Activated effector memory CD4-positive, alpha-beta T cell treated with anti-CD3 and anti-CD28 coated beads, Interleukin-2, amount 50 U/mL, for 16 hours (primary cell): ENCODE results near the gene NECAB2.

Experiments
- DNase-seq: peaks from one replicate; pipeline ENCODE4 v3.0.0-alpha.2; 2020

Gene NECAB2

DNA sequence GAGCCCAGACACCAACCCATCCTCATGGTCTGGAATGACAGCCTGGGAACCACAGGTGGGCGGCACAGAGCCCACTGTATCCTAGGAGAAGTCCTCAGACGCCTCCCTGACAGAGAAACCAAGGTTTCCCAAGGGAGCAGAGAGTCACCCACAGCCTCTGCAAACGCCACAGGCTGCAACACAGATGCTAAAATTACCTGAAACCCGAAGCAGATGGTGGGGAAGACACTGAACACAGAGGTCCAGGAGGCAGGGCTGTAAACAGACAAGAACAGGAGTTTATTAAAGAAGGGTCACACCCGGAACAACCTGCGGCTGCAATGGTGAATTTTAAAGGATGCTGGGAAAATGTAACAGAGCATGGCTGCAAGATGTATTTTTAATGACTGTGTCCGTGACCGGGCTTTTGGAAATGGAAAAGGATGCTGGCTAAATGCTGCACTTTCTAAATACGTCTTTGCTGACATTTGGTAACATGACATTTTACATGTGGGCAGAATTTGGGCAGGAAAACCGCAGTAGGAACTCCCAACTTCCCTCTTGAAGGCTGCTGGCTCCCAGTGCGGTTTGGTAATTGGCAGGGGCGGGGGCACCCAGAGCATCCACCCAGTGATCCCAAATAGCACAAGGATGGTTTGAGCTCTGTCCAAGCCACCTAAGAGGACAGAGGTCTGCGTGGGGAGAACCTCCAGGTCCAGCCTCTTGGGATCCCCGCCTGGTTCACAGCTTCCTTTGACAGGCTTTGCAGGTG, 61.4 kb downstream of the NECAB2 start:
- no peak for DNase-seq

DNA sequence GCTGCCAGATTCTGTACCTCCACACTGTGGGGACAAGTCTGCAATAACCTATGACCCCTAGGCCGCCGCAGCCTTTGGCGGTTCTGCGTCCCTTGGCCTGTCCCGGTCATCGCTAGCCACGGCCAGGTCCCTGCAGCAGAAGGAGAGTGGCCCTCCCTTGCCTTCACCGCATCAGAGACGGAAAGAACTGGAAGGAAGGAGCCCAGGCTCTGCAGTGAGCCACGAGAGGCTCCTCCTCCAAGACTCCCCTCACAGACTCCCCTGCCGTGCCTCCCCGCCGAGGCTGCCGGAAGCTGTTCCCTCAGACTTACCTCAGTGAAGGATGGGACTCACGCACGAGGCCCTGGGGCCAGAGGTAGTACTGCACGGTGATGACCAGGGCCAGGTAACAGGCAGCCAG, 63.5 kb downstream of the NECAB2 start:
- DNase-seq: no peak

DNA sequence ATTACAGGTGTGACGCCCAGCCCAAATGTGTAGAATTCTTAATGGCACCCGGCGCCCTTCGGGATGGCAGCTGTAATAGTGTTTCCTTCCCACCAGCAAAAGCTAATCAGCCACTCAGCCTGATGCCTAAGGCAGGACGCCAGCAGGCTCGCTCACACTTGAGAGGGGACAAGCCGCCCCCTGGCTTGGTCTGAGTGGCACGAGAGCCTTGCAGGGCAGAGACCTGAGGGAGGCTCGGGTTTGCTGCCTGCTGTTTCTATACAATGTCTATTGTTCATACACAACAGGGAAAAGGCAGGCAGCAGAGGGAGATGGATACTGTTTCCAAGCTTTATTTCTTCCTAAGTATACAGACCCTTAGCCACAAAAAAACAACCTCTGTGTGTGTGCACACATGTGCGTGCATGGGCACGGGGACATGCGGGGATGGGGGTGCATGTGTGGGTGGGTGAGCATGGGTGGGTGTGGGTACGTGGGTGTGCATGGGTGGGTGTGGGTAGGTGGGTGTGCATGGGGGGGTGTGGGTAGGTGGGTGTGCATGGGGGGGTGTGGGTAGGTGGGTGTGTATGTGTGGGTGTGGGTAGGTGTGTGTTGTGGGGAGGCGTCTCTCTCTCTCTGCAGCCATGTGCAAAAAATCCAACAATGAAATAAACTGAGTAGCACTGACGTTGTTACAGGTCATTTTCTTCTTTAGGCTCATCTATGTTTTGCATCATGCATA, 64.6 kb downstream of the NECAB2 start:
- DNase-seq: no peak

DNA sequence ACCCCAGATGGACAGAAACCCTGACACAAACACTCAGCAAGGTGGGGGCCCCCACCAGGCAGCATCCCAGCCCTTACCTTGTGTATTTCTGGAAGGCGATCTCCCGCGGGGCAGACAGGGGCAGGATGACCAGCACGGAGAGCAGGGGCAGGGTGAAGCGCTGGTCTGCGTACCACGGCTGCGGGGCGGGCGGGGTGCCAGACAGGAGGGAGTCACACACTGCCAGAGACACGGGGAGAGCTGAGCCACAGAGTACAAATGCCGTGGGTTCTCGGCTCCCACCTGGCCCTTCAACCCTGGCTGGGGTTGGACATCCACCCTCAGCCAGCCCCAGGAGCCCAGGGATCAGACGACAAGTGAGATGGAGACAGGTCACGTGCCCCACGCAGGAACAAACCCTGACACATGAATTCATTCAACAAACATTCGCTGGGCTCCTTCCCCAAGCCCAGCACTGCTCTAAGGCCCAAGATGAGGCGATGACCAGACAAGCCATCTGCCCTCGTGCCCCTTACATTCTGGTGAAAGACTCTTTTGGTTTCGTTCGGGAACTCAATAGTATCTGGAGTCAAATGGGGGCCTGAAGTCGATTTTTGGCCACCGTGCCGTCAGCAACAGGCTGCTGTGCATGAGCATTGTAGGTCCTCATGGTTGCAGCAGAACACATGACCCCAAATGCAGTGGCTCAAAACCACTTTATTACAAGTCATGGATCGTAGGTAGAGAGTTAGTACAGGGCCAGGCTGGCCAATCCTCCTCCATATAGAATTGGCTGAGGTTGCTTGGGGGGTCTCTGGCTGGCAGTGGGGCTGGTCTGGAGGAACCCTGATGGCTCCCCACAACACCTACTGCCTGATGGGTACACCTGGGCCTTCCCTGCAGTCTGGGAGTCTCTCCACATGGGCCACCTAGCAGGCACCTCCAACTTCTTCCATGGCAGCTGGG, 65.5 kb downstream of the NECAB2 start:
- no peak for DNase-seq

DNA sequence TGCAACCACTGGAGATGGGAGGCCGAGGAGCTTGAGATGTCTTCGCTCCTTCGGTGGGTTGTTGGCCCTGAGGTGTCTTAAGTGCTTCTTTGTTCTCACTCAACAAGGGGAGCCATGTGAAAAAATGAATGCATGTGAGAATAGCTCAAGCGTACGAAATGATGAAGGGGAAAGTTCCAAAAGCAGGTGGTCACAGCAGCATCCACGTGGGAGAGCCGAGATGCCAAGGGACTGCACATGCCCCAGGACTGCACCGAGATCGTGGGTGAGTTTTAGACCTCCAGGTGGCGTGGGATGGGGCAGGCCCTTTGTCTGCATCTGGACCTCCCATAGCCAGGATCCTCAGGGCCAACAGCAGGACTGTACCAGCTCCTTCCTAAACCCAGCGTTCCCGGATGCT, 66.5 kb downstream of the NECAB2 start:
- no peak for DNase-seq

DNA sequence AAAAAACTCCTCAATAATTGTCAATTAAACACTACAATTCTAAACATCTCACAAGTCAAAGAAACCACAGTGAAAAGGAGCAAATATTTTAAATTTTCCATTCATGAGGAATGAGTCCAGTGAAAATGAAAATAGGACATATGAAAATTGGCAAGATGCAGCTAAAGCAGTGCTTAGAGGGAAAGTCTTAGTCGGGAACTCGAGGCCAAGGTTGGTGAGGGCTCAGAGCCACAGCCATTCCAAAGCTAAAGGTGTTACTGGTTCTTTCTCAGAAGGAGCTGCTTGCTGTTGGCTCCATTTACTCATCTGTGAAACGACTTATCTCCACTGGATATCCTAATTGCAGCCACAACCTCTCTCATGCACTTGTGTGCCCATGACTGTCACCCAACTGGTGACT, 68.1 kb downstream of the NECAB2 start:
- no peak for DNase-seq

DNA sequence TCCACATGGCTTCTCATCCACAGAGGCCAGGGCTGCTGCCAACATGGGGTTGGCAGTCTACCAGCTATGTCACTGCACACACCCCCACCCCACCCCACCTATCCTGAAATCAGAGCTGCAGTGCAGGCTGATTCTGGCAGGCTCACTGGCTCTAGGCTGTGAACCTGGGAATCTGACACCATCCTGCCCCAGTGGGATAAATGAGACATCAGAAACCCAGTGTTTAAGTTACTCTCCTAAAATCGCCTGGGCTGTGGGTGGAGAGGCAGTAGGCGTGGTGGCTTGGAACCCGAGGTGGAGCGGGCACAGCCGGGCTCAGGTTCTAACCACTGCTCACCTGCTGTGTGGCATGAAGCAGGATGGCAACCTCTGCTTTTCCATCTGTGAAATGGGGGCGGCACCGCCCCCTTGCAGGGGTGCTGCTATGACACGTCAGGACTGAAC, 69.0 kb downstream of the NECAB2 start:
- DNase-seq: no peak

DNA sequence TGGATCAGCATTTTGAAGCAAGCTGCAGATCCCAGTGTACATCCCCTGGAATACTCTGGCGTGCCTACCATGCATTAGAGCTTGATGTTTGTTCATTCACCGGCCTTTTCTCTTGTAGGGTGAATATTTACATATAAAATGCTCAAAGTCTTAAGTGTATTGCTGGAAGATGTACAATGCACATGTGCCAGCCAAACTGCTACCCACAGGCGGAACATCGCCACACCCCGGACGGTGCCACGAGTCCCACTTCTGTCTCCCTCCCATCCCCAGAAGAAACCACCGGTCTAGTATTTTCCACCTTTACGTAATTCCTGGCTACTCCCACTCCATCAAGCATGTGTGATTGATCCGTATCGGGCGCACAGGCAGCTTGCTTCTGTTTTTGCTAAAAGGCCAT, 70.4 kb downstream of the NECAB2 start:
- no peak for DNase-seq

DNA sequence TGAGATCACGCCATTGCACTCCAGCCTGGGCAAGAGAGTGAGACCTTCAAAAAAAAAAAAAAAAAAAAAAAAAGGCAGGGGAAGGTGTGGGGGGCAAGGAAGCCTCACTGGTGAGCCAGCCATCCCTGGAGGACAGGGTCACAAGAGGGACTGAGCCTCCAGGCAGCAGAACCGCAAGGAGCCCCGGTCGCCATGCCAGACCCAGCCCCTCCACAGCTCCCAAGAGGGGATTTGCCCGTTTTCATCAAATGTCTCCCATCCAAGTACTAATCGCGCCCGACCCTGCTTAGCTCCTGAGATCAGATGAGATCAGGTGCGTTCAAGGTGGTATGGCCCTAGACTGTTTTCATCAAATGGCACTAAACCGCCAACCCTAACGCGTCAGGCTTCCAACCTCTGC, 71.7 kb downstream of the NECAB2 start:
- no peak for DNase-seq

DNA sequence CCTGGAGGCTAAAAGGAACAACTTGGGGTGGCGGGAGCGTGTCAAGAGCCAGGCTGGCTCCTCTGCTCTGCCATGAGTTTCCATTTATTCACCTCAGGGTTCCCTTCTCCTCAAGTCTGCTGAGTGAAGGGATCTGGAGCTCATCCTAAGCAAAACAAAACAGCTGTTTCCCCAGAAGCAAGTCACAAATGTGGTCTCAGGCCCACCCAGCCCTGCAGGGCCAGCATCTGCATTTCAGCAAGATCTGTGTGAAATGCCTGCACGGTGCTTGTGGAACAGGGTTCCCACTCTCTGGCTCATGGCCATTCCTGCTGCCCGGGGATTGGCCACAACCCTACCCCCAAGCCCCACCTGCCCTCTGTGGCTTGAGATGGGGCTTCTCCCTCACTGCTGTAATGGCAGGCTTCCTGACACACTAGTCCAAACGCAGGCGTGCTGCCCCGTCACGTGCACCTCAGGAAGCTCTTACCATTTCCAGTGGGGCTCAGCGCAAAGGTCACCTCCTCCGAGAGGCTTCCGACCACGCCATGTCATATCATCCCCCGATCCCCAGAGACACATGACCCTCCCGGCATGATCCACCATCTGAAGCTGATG, 72.3 kb downstream of the NECAB2 start:
- DNase-seq: no peak

DNA sequence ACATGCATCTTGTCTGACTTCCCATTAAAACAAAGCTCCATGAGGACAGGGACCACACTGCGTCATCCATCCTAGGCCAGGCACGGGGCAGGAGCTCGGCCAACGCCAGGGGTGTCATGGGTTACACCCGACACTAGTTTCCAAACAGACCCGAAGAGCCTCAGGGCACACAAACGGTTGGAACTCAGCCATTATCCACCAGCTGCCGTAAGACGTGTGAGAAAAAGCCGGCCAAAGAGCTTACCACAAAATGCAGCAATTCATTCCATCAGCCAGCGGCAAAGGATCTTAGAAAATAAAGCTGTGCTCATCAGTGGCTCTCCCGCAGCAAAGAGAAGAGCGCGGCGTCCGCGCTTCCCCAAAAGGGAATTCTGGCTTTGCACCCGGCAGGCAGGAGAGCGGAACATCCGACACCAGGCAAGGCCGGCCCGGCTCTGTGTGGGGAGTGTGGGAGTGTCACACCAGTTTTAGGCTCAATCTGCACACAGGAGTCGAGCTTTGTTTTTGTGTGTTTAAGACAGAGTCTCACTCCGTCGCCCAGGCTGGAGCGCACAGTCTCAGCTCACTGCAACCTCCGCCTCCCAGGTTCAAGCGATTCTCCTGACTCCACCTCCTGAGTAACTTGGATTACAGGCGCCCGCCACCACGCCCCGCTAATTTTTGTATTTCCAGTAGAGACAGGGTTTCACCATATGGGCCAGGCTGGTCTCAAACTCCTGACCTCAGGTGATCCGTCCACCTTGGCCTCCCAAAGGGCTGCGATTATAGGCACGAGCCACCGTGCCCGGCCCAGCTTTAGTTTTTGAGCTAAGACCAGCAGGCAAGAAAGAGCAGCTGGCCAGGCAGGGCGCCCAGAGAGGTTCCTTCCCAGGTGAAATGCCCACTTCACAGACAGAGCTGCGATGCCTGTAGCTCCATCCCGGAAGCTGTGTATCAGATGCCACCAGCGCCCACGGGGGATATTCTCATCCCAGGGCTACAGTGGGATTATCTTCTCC, 73.1 kb downstream of the NECAB2 start:
- no peak for DNase-seq

DNA sequence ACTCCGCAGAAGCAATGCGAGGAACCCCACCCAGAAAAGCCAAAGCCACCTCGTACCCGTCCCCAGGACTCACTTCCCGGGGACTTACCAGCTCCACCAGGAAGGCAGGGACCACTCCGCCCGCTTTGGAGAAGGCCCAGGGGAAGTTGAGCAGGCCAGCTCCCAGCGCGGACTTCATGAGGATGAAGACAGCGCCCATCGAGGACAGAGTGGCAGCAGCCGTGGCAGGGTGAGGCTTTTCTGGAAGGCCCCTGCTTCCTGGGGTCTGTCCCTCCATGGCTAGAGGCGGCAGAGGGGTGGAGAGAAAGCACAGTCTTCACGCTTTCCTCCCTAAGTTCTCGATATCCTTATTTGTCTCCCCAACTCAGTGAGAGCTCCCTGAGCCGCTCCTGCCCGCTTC, 73.8 kb downstream of the NECAB2 start:
- no peak for DNase-seq

DNA sequence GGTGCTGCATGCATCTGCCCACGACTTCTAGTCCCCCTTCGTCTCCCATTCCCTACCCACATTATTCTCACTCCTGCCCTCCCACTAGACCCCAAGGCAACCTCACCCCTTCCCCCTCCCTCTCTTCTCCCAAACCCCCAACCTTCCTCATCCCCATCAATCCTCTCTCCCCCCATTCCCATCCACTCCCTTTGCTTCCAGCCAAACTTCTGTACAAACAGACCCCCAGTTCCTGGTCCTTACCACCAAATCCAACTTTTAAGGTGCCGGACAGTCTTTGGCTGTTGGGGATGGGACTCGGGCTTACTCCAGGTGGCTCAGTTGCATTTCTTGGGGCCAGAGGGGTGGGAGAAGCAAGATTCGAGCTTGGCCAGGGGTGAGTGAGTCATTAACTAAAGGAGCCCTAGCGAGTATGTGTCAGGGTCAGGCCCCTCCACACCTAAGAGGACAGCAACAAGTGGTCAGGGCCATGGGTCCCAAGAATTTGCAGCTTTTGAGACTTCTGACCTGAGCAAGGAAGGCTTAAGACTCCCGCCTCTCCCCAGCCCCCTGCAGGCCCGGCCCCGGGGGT, 74.3 kb downstream of the NECAB2 start, which contains the start of gene SLC38A8:
TSS of gene SLC38A8 (minus strand) at position 488 of the 571 bp plus-strand sequence. CDS start 638 bp downstream, outside the sequence.
- no peak for DNase-seq

DNA sequence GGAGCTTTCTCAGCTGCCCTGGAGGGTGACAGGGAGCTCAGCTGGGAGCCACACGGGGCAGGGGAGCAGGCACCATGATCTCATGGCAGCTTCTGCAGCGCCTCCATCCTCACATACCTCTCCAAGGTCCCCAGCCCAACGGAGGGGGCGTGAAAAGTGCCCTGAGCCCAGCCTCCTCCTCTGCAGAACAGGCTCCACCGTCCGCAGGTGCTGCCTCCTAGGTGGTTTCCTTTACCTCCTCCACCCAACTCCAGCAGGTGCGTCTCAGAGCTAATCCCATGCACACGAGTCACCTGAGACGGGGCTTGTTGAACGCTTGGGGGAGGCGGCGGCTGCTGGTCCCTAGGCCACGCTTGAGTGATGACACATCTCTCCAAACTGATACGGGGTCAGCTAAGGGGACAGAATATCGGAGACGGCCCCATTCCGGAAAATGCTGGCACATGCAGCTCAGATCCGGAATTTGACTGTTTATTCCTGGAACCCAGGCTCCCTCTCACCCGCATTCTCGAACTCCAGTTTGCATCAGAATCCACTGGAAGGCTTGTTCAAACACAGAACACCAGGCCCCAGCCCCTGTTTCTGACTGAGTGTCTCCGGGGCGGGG, 74.9 kb downstream of the NECAB2 start:
- no peak for DNase-seq

DNA sequence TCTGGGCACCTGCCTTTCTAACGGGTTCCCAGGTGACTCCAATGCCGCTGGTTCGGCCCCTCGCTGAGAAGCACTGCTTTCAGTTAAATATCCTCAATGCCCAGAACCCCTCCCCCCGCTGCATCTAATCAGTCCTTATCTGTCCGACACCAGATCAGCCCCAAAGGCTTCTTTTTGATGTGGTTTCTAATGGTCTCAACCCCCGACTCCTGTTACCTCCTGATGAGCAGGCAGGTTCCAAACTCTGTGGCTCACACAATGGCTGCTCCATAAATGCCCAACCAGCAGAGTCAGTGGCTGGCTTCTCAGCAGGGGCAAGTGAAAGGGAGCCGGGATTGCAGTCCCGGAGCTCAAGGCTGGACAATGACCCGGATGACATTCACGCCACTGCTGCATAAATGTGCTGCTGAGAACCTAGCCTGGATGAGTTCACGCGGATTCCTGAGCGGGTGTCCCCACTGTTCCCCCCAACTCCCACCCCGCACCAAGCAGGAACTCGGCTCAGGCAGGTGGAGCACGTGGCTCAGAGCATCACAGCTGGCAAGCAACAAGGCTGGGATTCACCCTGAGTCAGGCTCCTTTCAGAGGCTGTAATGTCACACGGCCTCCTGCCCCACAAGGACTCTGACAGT, 75.6 kb downstream of the NECAB2 start:
- DNase-seq: no peak

DNA sequence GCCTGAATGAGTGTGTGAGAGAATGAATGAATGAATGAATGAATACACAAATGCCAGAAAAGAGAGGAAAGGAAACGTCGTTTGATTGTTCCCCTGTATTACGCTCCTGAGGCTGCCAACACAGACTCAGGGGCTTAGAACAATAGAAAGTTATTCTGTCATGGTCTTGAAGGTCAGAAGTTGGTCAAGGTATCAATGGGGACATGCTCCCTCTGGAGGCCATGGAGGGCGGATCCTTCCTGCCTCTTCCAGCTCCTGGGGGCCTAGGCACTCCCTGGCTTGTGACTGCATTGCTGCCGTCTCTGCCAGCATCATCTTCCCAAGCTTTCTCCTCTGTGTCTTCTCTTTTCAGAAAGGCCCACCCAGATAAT, 76.1 kb downstream of the NECAB2 start:
- DNase-seq: no peak

DNA sequence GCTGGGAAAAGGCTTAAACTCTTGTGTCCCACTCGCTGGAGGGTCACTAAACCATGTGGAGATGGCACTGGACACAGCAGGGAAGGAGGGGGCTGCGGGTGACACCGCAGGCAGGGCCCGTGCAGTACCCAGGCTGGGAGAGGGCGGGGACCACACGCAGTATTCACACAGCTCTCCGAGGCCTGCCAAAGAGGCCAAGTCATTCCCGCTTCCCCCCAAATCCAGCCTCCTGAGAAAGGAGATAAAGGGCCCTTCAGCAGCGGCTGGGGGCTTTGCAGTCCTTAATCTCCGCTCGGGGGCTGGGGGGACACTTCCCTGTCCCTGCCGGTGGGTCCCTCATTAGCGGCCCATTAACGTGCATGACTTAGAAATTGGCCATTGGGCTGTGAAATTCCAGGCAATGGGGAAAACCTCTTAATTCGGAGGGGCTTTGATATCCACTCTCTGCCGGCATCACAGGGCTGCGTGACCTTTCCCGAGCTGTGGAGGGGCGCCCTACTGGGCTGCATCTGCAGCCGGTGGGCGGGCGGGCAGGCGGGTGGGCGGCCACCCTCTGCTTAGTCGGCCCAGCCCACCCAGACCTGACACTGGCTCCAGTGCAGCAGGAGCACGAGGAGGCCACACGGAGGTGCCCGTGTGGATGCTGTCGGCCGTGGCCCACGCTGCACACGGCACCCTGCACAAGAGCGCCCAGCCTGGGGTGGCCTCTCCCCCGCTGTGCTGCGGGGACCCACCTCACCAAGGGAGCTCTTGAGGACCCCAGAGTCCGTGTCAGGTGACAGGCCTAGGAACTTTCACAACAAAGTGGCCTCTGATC, 77.2 kb downstream of the NECAB2 start:
- no peak for DNase-seq

DNA sequence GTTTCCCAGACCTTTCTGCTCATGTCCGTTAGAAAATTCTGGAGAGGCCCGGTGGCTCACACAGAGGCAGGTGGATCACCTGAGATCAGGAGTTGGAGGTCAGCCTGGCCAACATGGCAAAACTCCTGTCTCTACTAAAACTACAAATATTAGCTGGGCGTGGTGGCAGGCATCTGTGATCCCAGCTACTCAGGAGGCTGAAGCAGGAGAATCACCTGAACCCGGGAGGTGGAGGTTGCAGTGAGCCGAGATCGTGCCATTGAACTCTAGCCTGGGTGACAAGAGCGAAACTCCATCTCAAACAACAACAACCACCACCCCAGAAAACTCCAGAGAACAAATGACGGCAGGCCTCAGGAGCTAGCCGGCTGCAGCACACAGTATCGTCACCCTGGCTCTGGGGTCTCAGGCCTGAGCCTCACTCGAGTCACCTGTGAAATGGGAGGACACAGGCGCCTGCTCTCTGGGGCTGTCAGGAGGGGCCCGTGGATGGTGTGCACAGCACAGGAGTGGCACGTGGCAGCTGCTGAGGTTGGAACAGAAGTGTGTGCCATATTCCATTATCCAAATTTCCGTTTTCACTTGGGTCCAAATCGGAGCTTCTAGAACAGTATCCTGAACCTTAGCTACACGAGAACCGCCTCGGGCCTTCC, 77.9 kb downstream of the NECAB2 start:
- DNase-seq: no peak

DNA sequence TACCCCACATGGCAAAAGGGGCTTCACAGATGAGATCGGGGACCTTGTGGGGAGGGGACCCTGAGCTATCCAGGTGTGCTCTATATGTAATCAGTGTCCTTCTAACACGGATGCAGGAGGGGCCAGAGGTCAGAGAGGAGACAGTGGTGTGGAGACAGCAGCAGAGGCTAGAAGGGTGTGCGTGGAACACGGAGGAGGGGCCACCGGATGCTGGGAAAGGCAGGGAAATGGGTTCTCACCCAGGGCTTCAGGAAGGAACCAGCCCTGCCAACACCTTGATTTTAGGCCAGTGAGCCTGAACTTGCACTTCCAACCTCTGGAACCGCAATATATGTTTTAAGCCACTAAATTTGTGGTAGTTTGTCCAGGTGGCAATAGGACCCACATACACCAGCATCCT, 79.2 kb downstream of the NECAB2 start:
- no peak for DNase-seq
